Activated CD8-positive, alpha-beta memory T cell treated with anti-CD3 and anti-CD28 coated beads, Interleukin-2, amount 50 U/mL, for 1 hour (primary cell): ENCODE data around the gene BMP3.

ENCODE experiments used
- DNase-seq: peaks from one replicate; pipeline ENCODE4 v3.0.0-alpha.2; 2020; ENCODE audit errors: extremely low read depth

Gene BMP3

DNA sequence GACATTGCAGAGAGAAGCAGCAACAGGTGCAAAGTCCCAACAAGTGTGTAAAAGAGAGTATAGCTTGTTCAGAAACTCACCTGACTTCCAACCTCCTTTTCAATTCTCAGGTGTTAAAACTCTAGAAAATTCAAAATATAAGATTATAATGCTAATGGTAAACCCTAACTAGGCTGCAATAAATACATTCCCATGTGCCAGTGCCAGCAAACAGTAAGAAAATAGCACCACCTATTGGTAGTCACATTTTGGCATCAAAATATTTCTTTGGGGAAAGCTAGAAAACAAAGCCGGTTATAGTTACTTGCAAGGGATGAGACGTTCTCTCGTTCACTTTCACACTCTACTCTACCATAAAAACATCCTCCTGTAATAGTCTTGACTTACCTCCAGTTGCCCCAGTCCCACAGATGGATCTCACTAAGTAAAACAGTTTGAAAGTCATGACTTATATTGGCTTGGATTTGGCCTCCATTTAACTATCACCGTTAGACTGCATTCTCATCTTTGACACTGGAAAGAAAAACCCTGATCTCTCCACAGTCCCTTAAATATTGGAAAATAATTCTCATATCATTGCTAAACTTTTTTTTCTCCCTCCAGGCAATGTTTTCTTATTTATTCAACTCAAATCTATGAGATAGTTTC, 9.6 kb downstream of the BMP3 start:
- DNase-seq, result no peak

GRCh38 chr4:81042578-81043365, 12.3 kb downstream of the BMP3 start:
- DNase-seq, result no peak

- no peak for DNase-seq
Measured at GRCh38 chr4:81049330-81049729, 18.8 kb downstream of the BMP3 start.

DNA sequence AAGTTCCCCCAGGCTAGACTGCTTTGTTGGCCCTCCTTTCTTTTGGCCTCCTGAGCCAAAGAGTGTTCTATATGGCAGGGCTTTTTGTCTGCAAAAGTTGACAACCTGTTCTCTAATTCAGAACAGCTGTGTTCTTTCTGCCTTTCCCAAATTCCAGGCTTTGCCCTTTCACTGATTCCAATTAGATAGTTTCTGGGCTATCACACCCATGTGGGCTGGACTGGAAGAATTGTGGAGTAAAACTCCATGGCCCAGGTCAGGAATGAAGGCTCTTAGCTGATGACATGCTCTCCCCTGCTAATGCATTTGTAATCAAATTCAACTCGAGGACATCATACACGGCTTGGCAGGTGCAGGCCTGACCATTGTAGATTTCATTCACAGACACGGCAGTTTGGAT, 19.4 kb downstream of the BMP3 start:
- DNase-seq, result no peak

GRCh38 chr4:81052119-81053068, 21.9 kb downstream of the BMP3 start:
- DNase-seq, result no peak

DNA sequence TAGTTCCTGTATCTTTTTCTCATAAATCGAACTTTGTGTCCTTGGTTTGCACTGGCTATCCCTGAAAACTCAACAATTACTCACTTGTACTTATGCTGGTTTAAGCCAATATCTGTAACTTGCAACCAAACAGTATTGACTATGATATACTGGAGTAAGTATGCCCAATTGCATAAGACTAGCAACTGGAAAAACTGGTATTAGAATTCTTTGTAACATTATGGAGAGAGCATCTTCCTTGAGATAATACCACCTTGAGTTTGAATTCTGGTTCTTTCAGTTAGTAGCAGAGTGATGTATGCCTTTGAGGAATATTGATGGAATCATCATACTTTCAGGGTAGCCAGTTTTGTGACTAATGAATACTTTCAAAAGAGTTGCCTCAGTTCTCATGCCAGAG, 28.1 kb downstream of the BMP3 start:
- no peak for DNase-seq

- DNase-seq, result no peak
Measured at GRCh38 chr4:81060587-81061343, 30.3 kb downstream of the BMP3 start.

DNA sequence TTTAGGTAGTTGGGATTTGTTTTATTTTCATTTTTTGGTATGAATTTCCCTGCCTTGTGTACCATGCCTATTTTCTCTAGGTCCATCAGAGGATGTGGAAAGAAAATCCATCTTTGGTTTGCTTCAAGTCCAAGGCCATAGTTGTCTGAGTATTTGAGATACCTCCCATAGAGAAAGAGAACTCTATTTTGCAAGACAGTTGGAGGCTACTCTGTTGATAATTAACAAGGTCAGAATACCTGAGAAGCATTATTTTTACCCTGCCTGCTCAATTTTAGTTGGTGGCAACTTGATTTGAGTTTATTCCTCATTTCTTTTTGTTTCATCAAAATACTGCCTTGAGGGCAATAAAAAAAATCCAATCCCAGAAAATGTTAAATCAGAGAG, 30.8 kb downstream of the BMP3 start:
- DNase-seq, result no peak

GRCh38 chr4:81062001-81062400, 31.5 kb downstream of the BMP3 start:
- DNase-seq, result no peak

- no peak for DNase-seq
Measured at GRCh38 chr4:81065446-81065845, 34.9 kb downstream of the BMP3 start.

- peak; percentile 13 for DNase-seq
Measured at GRCh38 chr4:81069706-81070331, 39.3 kb downstream of the BMP3 start.

DNA sequence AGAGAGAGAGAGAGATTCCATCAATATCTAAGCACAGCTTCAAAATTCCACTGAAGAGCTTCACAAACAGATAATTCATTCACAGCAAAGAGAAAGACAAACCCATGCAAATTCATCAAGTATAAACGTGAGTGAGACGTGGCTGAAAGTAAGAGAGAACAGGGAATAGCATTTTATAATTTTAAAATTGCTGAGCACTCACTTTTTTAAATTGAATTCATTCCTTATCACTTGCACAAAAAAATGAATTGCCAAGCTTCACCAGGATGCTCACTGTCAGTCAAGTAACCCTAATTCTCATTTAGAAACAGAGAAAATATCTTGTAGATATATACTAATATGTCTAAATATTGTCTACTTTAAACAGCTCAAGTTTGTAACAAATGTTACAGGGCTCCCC, 40.5 kb downstream of the BMP3 start:
- no peak for DNase-seq

DNA sequence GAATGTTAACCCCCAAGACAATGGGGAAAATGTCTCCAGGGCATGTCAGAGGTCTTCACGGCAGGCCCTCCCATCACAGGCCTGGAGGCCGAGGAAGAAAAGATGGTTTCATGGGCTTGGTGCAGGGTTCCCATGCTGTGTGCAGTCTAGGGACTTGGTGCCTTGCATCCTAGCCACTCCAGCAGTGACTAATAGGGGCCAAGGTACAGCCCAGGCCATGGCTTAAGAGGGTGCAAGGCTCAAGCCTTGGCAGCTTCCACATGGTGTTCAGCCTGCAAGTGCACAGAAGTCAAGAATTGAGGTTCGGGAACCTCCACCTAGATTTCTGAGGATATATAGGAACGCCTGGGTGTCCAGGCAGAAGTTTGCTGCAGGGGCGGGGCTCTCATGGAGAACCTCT, 50.6 kb downstream of the BMP3 start:
- DNase-seq, result no peak

- DNase-seq, result no peak
Measured at GRCh38 chr4:81084029-81084428, 53.5 kb downstream of the BMP3 start.

DNA sequence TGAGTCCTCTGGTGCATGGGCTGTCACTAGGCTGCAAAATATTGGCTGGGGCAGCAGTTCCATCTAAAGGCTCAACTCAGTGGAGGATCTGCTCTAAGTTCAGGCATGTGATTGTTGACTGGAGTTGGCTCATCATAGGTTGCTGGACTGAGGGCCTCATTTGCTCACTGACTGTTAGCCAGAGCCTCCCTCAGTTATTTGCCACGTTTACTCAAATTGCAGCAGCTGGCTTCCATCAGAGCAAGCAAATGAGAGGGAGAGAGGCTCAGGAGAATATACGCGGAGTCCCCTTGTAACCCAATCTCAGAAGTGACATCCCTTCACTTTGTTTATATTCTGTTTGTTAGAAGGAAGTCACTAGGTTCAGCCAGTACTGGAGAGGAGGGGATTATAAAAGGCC, 54.1 kb downstream of the BMP3 start:
- DNase-seq, result no peak

GRCh38 chr4:81085291-81085690, 54.8 kb downstream of the BMP3 start:
- no peak for DNase-seq

DNA sequence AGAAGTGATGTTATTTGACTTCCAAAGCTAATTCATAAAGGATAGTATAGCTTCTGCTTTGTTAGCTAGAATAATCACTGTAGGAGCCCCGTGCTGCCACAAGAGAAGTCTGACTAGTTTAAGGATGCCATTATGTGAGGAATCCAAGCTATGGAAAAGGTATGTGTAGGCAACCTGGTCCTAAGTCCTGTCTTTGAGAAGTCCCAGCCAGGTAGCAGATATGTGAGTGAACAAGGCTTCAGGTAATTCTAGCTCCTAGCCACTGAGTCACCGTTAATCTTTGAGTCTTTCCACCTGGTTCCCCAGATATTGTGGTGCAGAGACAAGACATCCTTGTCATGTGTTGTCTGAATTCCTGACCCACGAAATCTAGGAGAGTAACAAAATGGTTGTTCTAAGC, 55.5 kb downstream of the BMP3 start:
- DNase-seq, result no peak

- DNase-seq, result no peak
Measured at GRCh38 chr4:81093720-81094401, 63.4 kb downstream of the BMP3 start.

- DNase-seq, result no peak
Measured at GRCh38 chr4:81095389-81095788, 64.9 kb downstream of the BMP3 start.

GRCh38 chr4:81096566-81096965, 66.1 kb downstream of the BMP3 start:
- DNase-seq, result no peak

GRCh38 chr4:81102107-81102506, 71.6 kb downstream of the BMP3 start:
- DNase-seq, result no peak
